ENCODE measurements around the gene CCDC92B. TPM values are rescaled to one million over a fixed set of nuclear protein-coding genes. Genes with fewer than 3 reads are reported as not detected.
"Not testable (repeated sequence)": the region's sequence is repeated elsewhere in the genome, so short reads cannot be mapped to it uniquely, and the experiment has no call there.

The CCDC92B gene
- total RNA-seq, 1 experiment from 2014 or later: 0.18 TPM

- DNase-seq (ENCODE audit: low spot score): no peak
Measured at GRCh38 chr17:2703606-2704005, 45.8 kb downstream of the CCDC92B start.

- no peak for DNase-seq (ENCODE audit: low spot score)
Measured at GRCh38 chr17:2703181-2703580, 46.3 kb downstream of the CCDC92B start.

- DNase-seq (ENCODE audit: low spot score): no peak
Measured at GRCh38 chr17:2701996-2702741, 47.3 kb downstream of the CCDC92B start.

GRCh38 chr17:2701161-2701995 is 48.1 kb downstream of the CCDC92B start:
- no peak for DNase-seq (ENCODE audit: low spot score)

- no peak for DNase-seq (ENCODE audit: low spot score)
Measured at GRCh38 chr17:2700491-2701141, 48.8 kb downstream of the CCDC92B start.

GRCh38 chr17:2700030-2700490 is 49.4 kb downstream of the CCDC92B start:
- no peak for DNase-seq (ENCODE audit: low spot score)

- DNase-seq (ENCODE audit: low spot score): not testable (repeated sequence)
Measured at GRCh38 chr17:2699216-2699805, 50.1 kb downstream of the CCDC92B start.

- no peak for DNase-seq (ENCODE audit: low spot score)
Measured at GRCh38 chr17:2697611-2698162, 51.8 kb downstream of the CCDC92B start.

GRCh38 chr17:2695961-2696760 is 53.3 kb downstream of the CCDC92B start:
- DNase-seq (ENCODE audit: low spot score): no peak

- DNase-seq (ENCODE audit: low spot score): no peak
Measured at GRCh38 chr17:2695243-2695960, 54.0 kb downstream of the CCDC92B start.

GRCh38 chr17:2694381-2695242 is 54.8 kb downstream of the CCDC92B start:
- DNase-seq (ENCODE audit: low spot score): no peak

GRCh38 chr17:2693561-2694380 is 55.7 kb downstream of the CCDC92B start:
- DNase-seq (ENCODE audit: low spot score): no peak

- DNase-seq (ENCODE audit: low spot score): no peak
Measured at GRCh38 chr17:2692781-2693135, 56.7 kb downstream of the CCDC92B start.

GRCh38 chr17:2691965-2692780 is 57.3 kb downstream of the CCDC92B start:
- DNase-seq (ENCODE audit: low spot score): no peak

- DNase-seq (ENCODE audit: low spot score): no peak
Measured at GRCh38 chr17:2691069-2691871, 58.2 kb downstream of the CCDC92B start.
